Hepatic stellate cell (primary cell): ENCODE measurements around the gene KMT2C.
"Not testable (repeated sequence)": the region's sequence is repeated elsewhere in the genome, so short reads cannot be mapped to it uniquely, and the experiment has no call there.

Experiments used
- DNase-seq: peaks from one replicate; pipeline ENCODE4 v3.0.0; 2011; ENCODE audit warnings: low spot score

Gene KMT2C

DNA sequence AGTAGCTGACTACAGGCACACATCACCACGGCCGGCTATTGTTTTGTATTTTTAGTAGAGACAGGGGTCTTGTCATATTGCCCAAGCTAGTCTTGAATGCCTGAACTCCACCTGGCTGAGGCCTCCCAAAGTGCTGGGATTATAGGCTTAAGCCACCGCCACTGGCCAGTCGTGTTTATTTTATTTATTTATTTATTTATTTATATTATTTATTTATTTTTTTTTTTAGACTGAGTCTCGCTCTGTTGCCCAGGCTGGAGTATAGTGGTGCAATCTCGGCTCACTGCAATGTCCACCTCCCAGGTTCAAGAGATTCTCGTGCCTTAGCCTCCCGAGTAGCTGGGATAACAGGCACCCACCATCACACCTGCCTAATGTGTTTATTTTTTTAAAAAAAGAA, 6.0 kb upstream of the KMT2C start:
- not testable (repeated sequence) for DNase-seq

GRCh38 chr7:152441168-152441567, 5.4 kb upstream of the KMT2C start:
- not testable (repeated sequence) for DNase-seq

- not testable (repeated sequence) for DNase-seq
These were observed 2.2 kb upstream of the KMT2C start for GRCh38 chr7:152438017-152438416.

DNA sequence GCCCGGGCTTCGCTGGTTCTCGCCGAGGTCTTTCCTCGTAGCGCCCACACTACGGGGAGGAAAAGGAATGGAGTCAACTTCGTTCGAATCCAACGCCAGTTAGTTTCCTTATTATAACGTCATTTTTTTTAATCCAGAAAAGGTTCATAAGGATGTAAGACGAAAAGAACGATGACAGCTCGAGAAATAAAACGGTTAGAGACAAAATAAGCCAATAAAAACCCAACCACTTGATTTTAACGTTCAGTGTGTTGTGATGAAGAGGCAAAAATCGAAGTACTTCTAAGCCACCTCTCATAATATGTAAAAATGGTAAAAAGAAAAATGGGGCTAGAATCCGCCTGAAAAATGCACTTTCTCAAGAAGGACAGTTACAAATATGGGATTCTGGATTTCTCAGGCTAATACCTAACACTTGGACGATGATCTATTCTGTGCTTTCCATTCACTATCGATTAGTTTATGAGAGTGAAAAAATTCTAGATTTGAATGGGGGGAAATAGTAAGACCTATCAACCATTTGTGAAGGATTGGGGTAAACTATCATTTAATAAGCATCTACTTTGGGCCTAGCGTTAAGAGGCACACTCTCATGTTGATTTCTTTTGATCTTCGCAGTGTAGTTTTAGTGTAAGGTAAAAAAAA, 1.2 kb upstream of the KMT2C start:
- not testable (repeated sequence) for DNase-seq

DNA sequence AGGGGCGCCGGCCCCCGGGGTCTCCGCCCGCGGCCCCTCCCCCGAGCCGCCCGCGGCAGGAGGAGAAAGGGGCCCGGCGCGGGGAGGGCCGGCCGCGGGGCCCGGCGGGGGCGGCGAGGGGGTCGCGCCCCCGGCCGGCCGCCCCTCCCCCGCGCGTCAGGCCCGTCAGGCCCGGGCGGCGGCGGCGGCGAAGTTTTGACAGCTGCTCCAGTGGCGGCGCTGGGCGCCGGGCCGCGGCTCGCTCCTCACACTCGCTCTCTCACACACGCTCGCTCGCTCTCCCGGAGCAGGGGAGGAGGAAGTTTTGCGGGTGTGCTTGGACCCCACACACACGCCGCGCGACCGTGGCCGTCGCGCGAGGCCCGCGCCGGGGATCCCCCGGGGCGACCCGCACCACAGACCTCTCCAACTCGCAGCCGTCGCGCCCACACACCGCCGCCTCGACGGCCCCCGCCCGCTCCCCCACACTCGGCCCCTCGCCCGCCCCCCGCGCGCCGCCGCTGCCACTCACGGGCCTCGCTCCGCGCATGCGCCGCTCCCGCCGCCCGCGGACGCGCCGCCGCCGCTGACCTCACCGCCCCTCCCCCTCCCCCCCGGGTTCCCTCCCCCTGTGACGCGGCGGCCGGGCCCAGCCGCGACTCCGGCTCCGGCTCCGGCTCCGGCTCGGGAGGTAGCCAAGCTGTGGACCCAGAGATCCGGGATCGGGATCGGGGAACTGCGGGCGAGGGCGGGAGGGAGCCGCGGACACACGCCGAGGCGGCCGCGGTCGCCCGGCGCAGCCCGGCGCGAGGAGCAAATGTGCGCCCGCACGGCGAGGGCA, 518 bp upstream of the KMT2C start:
- peak; percentile 93 for DNase-seq

- DNase-seq = peak; percentile 26
These were observed 1.1 kb downstream of the KMT2C start for GRCh38 chr7:152434511-152435383.

- DNase-seq = not testable (repeated sequence)
These were observed 1.9 kb downstream of the KMT2C start for GRCh38 chr7:152433721-152434490.

DNA sequence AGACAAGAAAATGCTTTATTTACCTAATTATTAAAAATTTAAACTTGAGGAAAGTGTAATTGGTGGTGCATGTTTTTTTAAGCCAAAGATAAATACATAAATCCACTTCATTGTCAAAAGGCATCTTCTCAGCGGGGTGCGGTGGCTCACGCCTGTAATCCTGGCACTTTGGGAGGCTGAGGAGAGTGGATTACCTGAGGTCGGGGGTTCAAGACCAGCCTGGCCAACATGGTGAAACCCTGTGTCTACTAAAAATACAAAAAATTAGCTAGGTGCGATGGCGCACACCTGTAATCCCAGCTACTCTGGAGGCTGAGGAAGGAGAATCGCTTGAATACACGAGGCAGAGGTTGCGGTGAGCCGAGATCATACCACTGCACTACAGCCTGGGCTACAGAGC, 3.1 kb downstream of the KMT2C start:
- DNase-seq = not testable (repeated sequence)

DNA sequence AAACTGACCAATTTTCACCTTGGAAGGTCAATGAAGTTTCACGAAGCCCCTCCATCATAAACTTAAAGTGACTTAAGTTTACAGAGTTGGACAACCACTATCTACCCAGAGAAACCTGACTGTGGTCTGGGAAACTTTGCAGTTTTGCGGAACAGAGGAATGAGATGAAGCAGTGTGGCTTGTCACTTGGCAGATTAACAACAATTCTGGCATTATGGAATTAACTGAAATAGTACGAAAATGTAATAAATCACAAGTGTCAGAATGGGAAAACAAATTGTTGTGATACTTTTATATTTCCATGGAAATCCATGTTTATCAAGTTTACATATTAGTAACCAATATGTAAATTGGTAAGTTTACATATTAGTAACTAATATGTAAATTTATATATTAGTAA, 4.9 kb downstream of the KMT2C start:
- no peak for DNase-seq

DNA sequence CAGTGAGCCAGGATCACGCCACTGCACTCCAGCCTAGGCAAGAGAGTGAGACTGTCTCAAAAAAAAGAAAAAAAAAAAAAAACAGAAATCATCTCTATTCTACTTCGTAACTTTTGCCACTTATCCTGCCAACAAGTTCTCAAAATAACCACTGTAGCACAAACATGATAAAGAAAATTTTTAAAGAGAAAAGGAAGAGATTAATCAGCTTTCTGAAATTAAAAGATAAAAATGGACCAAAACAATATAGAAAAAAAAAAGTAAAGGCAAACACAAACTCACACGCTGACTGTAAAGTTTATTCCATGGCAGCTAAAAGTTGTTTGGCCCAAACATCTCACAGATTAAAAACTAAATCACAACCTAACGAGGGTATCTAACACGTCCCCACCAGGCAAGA, 5.7 kb downstream of the KMT2C start:
- not testable (repeated sequence) for DNase-seq

DNA sequence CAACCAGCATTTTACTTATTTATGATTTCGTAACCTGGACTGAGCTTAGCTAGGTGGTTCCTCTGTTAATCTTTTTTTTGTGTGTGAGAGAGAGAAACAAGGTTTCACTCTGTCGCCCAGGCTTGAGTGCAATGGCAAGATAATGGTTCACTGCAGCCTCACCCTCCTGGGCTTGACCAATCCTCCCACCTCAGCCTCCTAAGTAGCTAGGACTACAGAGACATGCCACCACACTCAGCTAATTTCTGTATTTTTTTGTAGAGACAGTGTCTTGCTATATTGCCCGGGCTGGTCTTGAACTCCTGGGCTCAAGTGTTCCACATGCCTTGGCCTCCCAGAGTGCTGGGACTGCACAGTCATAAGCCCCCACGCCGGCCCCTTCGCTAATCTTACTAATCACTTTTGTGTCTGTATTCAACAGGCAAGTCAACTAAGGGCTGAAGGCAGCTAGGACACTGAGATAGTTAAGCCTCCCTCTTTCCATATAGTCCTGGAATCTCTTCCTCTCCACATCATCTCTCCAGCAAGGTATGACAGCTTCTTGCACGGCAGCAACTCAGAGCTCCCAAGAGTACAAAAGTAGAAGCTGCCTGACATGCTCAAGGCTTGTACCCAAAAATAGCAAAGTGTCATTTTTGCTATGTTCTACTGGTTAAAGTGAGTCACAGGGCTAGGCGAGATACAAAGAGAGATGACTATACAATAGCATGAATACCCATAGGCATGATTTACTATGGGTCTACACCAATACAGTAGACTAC, 11.3 kb downstream of the KMT2C start:
- peak; percentile 54 for DNase-seq

- DNase-seq = no peak
These were observed 11.8 kb downstream of the KMT2C start for GRCh38 chr7:152423991-152424347.

DNA sequence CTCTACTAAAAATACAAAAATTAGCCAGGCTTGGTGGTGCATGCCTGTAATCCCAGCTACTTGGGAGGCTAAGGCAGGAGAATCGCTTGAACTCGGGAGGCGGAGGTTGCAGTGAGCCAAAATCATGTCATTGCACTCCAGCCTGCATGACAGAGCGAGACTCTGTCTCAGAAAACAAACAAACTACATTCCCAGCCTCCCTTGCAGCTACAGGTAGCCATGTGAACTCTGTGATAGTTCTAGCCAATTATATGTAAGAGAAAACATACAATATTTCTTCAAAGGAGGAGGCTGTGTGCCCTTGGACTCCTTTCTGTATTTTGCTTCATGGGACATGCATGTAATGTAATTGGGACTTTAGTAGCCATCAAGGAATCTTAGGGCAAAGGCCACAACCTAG, 12.6 kb downstream of the KMT2C start:
- DNase-seq = not testable (repeated sequence)

DNA sequence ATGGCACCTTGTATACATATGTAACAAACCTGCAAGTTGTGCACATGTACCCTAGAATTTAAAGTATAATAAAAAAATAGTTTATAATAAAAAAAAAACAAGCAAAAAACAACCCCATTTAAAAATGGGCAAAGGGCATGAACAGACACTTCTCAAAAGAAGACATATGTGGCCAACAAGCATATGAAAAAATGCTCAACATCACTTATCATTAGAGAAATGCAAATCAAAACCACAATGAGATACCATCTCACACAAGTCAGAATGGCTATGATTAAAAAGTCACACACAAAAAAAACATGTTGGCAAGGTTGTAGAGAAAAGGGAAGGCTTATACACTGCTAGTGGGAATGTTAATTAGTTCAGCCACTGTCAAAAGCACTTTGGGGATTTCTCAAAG, 14.9 kb downstream of the KMT2C start:
- DNase-seq = not testable (repeated sequence)

GRCh38 chr7:152419473-152420429, 16.1 kb downstream of the KMT2C start:
- no peak for DNase-seq

DNA sequence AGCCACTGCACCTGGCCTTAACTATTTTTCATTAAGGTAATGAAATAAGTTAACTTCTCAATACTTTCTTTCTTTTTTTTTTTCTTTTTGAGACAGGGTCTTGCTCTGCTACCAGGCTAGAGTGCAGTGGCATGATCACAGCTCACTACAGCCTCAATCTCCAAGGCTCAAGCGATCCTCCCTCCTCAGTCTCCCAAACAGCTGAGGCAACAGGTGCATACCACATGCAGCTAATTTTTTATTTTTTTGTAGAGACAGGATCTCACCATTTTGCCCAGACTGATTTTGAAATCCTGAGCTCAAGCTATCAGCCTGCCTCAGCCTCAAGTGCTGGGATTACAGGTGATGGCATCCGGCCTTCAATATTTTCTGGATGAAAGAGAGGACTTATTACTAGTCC, 21.0 kb downstream of the KMT2C start:
- no peak for DNase-seq

GRCh38 chr7:152411389-152411788, 24.4 kb downstream of the KMT2C start:
- DNase-seq = no peak

DNA sequence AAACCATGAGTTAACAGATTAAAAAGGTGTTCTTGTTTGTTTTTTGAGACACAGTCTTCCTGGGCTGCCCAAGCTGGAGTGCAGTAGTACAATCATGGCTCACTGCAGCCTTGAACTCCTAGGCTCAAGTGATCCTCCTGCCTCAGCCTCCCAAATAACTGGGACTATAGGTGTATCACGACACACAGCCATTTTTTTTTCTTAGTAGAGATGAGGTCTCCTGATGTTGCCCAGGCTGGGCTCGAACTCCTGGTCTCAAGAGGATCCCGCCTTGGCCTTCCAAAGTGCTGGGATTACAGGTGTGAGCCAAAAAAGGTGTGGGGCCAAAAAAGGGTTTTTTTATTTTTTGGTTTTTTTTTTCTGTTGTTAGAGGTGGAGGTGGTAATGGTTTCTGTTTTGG, 29.3 kb downstream of the KMT2C start:
- DNase-seq = no peak

DNA sequence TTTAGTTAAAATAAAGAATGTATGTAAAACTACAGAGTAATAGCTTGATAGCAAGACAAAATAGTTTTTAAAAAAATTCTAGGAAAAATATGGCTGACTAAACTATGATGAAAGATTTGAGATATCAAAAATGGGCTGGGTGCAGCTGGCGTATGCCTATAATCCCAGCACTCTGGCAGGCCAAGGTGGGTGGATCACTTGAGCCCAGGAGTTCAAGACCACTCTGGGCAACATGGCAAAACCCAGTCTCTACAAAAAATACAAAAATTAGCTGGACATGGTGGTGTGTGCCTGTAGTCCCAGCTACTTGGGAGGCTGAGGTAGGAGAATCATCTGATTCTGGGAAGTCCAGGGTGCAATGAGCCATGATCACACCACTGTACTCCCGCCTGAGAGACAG, 29.8 kb downstream of the KMT2C start:
- not testable (repeated sequence) for DNase-seq

DNA sequence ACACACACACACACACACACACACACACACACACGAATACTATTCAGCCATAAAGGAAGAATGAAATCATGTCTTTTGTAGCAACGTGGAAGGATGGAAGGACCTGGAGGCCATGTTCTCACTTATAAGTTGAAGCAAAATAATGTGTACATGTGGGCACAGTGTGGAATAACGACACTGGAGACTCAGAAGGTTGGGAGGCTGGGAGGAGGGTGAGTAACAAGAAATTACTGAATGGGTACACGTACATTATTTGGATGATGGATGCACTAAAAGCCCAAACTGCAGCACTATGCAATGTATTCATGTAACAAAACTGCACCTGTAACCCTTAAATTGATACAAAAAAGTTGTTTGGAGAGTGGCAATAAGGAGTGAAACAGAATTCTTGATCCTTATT, 32.1 kb downstream of the KMT2C start:
- DNase-seq = no peak
